ENCODE measurements around the gene COQ9. TPM values are rescaled to one million over a fixed set of nuclear protein-coding genes. Genes with fewer than 3 reads are reported as not detected.

COQ9 gene
- total RNA-seq, 1 experiment from 2014 or later: 32.9 TPM

DNA sequence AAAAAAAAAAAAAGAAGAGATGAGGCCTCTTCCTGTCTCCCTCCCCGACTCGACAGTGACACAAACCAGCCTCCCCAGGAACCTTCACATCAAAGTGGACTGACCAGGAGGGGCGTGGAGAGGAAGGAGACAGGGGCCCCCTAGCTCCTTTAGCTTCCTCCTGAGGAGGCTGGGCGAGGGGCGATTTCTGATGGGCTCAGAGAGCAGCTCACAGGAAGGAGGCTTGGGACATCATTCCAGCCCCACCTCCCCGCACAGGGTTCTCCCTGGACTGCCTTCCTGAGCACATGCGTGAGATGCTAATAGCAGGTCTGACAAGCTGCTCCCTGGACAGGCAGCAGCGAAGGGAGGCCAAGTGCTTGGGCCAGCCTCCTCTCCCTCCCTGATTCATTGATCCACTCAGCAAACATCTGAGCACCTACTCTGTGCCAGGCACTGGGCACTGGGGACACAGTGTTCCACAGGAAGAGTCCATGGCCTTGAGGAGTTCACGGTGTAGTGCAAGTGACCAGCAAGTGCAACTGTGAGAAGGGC is 53.4 kb downstream of the COQ9 start:
- H2AFZ ChIP-seq (ENCODE audit: low read length): no peak overlapping the region
- no peak overlapping the region for H3T11ph ChIP-seq (ENCODE audit: low read length)
- no peak for DNase-seq
- no peak overlapping the region for H3K14ac ChIP-seq (ENCODE audit: insufficient read depth, low read length)
- no peak overlapping the region for H3K9ac ChIP-seq (ENCODE audit: extremely low read depth, insufficient read length, low read length)
- Mint-ChIP-seq H3K4me1 (peaks cover 6 to 8% of the 10 kb centered on the region in 2 experiments), H3K36me3 (ENCODE audit: insufficient read depth in 1 of 3, low read depth in 3 of 3) (no peaks in the 10 kb centered on the region), H3K9me3 (no peaks in the 10 kb centered on the region), H3K27ac (no peak overlapping the region), H3K4me3 (no peak overlapping the region), H3K27me3 (ENCODE audit: low read depth) (peaks cover 9% of the 10 kb centered on the region)
- H3K23me2 ChIP-seq (ENCODE audit: insufficient read length, low read depth, low read length, poor library complexity, severe bottlenecking): no peaks in the 10 kb centered on the region
- H2BK5ac ChIP-seq (ENCODE audit: insufficient read length, low read length): no peak overlapping the region
- no peak overlapping the region for H3K27ac ChIP-seq (ENCODE audit: insufficient read length, low read depth, low read length)
- no peak overlapping the region for H2BK120ac ChIP-seq (ENCODE audit: low read depth, low read length, poor library complexity, severe bottlenecking)
- H4K5ac ChIP-seq (ENCODE audit: insufficient read length, low read depth, low read length): no peak overlapping the region
- H3K56ac ChIP-seq (ENCODE audit: insufficient read length, low read depth, low read length): no peak overlapping the region
- H3K27me3 ChIP-seq (ENCODE audit: insufficient read depth, low read length): no peaks in the 10 kb centered on the region
- H3K18ac ChIP-seq (ENCODE audit: insufficient read length, low read depth, low read length): no peak overlapping the region
- peak overlapping the region; percentile 81 for H4K91ac ChIP-seq (ENCODE audit: insufficient read length, low read depth, low read length)
- H4K8ac ChIP-seq (replicated peaks; ENCODE audit: insufficient read length, low read depth, low read length): no peak overlapping the region
- H2BK15ac ChIP-seq (ENCODE audit: low read depth, low read length): no peak overlapping the region
- no peak overlapping the region for H3K23ac ChIP-seq (ENCODE audit: insufficient read length, low read depth, low read length)
- no peaks in the 10 kb centered on the region for H3K79me1 ChIP-seq (ENCODE audit: insufficient read depth, low read depth, low read length, poor library complexity, severe bottlenecking)
- H2BK20ac ChIP-seq (ENCODE audit: low read depth, low read length, poor library complexity, severe bottlenecking): no peak overlapping the region
- H3K4ac ChIP-seq (ENCODE audit: low read depth, low read length): no peak overlapping the region
- no peaks in the 10 kb centered on the region for H3K9me3 ChIP-seq (ENCODE audit: control insufficient read depth, low read depth, low read length)
- H3K4me1 ChIP-seq (ENCODE audit: insufficient read depth, low read length): no peaks in the 10 kb centered on the region; the same call in 1 of the 2 replicates
- WGBS (ENCODE audit: extremely low coverage, insufficient read length, low lambda C conversion rate): no CpG with 5 or more reads among the region's 9 CpGs
- no peak overlapping the region for H3K4me2 ChIP-seq (ENCODE audit: insufficient read depth, insufficient read length, low read length)
- H2AK5ac ChIP-seq (ENCODE audit: insufficient read length, low read length): no peak overlapping the region
- H4K20me1 ChIP-seq (ENCODE audit: control insufficient read depth, insufficient read depth, insufficient read length): no peaks in the 10 kb centered on the region
- H2BK12ac ChIP-seq (ENCODE audit: insufficient read length, low read depth, low read length): no peak overlapping the region
- H3K79me2 ChIP-seq (ENCODE audit: insufficient read depth, low read length): no peaks in the 10 kb centered on the region
- TF ChIP-seq, protein P1, sequence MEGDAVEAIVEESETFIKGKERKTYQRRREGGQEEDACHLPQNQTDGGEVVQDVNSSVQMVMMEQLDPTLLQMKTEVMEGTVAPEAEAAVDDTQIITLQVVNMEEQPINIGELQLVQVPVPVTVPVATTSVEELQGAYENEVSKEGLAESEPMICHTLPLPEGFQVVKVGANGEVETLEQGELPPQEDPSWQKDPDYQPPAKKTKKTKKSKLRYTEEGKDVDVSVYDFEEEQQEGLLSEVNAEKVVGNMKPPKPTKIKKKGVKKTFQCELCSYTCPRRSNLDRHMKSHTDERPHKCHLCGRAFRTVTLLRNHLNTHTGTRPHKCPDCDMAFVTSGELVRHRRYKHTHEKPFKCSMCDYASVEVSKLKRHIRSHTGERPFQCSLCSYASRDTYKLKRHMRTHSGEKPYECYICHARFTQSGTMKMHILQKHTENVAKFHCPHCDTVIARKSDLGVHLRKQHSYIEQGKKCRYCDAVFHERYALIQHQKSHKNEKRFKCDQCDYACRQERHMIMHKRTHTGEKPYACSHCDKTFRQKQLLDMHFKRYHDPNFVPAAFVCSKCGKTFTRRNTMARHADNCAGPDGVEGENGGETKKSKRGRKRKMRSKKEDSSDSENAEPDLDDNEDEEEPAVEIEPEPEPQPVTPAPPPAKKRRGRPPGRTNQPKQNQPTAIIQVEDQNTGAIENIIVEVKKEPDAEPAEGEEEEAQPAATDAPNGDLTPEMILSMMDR (conservative IDR thresholded peaks at IDR 0.05): no peak

Measured in H9 (cell line).